Mammary epithelial cell (primary cell): ENCODE results near the gene IP6K3.

ENCODE experiments used
- EZH2 ChIP-seq: IDR thresholded peaks from 2 replicates; pipeline ENCODE4 v1.6.1; 2012; ENCODE audit warnings: low read length, inconsistent platforms, borderline replicate concordance
- TF ChIP-seq, protein P1 (sequence below), 2 donors: IDR thresholded peaks in 1 of 2; conservative IDR thresholded peaks in 1 of 2; 2 replicates each; pipeline ENCODE4 v1.5.1; 2011 to 2012; ENCODE audit warnings: inconsistent platforms in 2 of 2, low read length in 2 of 2, mild to moderate bottlenecking in 2 of 2, control low read depth in 1 of 2, low read depth in 1 of 2; ENCODE audit not compliant: insufficient read depth in 1 of 2; ENCODE audit errors: extremely low read depth in 1 of 2

DNA sequence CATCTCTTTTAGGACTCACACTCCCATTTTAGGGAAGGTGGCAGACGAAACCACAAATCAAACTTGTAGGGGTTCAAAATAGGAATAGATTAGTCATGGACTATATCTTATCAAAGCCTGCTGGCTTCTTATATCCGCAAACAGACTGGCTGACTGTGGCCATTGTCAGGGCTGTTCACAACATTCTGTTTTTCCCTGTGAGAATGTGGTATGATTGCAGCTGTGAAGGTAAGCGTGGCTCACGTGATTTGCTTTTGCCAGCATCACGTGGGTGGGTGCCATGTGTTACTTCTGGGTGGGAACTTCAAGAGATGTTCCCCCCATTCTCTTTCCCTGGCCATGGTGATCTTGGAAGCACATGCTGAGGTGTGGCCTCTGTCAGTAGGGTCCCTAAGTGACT lies 5.9 kb downstream of the IP6K3 start:
- TF ChIP-seq, protein P1, sequence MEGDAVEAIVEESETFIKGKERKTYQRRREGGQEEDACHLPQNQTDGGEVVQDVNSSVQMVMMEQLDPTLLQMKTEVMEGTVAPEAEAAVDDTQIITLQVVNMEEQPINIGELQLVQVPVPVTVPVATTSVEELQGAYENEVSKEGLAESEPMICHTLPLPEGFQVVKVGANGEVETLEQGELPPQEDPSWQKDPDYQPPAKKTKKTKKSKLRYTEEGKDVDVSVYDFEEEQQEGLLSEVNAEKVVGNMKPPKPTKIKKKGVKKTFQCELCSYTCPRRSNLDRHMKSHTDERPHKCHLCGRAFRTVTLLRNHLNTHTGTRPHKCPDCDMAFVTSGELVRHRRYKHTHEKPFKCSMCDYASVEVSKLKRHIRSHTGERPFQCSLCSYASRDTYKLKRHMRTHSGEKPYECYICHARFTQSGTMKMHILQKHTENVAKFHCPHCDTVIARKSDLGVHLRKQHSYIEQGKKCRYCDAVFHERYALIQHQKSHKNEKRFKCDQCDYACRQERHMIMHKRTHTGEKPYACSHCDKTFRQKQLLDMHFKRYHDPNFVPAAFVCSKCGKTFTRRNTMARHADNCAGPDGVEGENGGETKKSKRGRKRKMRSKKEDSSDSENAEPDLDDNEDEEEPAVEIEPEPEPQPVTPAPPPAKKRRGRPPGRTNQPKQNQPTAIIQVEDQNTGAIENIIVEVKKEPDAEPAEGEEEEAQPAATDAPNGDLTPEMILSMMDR (conservative IDR thresholded peaks at IDR 0.05 in 1 of 2, IDR thresholded peaks at IDR 0.05 in 1 of 2; ENCODE audit: extremely low read depth in 1 of 2, insufficient read depth in 1 of 2, low read depth in 1 of 2, low read length in 2 of 2) = no peak
- no peak for TF ChIP-seq EZH2
